HEK293T (cell line): ENCODE data around the gene MYOG.

Experiments
- BHLHE40 ChIP-seq: fragments of 450-650 bp; IDR thresholded peaks from 2 replicates; pipeline ENCODE4 v1.6.1; 2016; ENCODE audit warnings: mild to moderate bottlenecking, moderate library complexity, borderline replicate concordance
- FOXK2 ChIP-seq: fragments of 450-650 bp; IDR thresholded peaks from 2 replicates; pipeline ENCODE4 v1.6.1; 2016; ENCODE audit warnings: mild to moderate bottlenecking
- FOXM1 ChIP-seq: fragments of 450-650 bp; IDR thresholded peaks from 2 replicates; pipeline ENCODE4 v1.6.1; 2017; ENCODE audit warnings: mild to moderate bottlenecking, borderline replicate concordance
- SP1 ChIP-seq: fragments of 450-650 bp; IDR thresholded peaks from 2 replicates; pipeline ENCODE4 v1.6.1; 2017
- TARDBP ChIP-seq: fragments of 450-650 bp; IDR thresholded peaks from 2 replicates; pipeline ENCODE4 v1.6.1; 2016
- ZNF384 ChIP-seq: fragments of 450-650 bp; IDR thresholded peaks from 2 replicates; pipeline ENCODE4 v1.6.1; 2016

GRCh38 chr1:203045336-203045735, 40.5 kb downstream of the MYOG start:
- no peak for TF ChIP-seq SP1
- TF ChIP-seq ZNF384 = no peak
- TF ChIP-seq FOXK2 = no peak
- no peak for TF ChIP-seq BHLHE40
- TF ChIP-seq TARDBP = no peak
- no peak for TF ChIP-seq FOXM1
